Stimulated activated effector memory CD8-positive, alpha-beta T cell treated with anti-CD3 and anti-CD28 coated beads, Interleukin-12 subunit alpha, Interleukin-12 subunit beta, amount 100 ng/mL, for 72 hours (primary cell): ENCODE data around the gene CREB5.

Source experiments
- ATAC-seq: fragments of 150-1000 bp; cut with Tn5 transposase; 2 replicates; pipeline ENCODE4 v1.10.0; 2021
- DNase-seq, 2 donors: peaks; one replicate each; pipeline ENCODE4 v3.0.0; 2021 to 2022; ENCODE audit warnings: low spot score in 2 of 2
- H3K27ac Mint-ChIP-seq: one replicate; pipeline ENCODE4 v1.8.0; 2022; ENCODE audit warnings: mild to moderate bottlenecking, mixed read lengths
- H3K36me3 Mint-ChIP-seq: one replicate; pipeline ENCODE4 v1.8.0; 2022; ENCODE audit warnings: mild to moderate bottlenecking, mixed read lengths
- H3K4me1 Mint-ChIP-seq: one replicate; pipeline ENCODE4 v1.8.0; 2022; ENCODE audit warnings: mixed read lengths
- H3K4me3 Mint-ChIP-seq: one replicate; pipeline ENCODE4 v1.8.0; 2022; ENCODE audit warnings: mild to moderate bottlenecking, mixed read lengths
- H3K9me3 Mint-ChIP-seq: one replicate; pipeline ENCODE4 v1.8.0; 2022; ENCODE audit warnings: mixed read lengths

The CREB5 gene

DNA sequence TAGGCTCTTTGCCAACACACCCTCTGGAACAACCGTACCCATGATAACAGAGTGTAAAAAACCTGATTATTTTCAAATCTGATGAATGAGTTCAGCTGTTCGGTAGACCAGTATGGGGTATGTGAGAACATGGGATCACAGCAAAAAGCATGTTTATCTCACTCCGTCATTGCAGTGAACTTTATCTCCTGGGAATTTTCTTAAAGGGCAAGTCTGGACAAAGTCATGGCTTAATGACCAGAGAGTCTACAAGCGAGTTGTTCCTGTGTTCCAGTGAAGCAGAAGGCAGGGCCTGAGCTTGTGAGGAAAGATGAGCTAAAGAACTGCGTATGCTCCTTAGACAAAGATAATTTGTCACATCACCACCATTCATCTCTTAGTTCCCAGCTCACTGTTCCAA, 326.1 kb downstream of the CREB5 start:
- Mint-ChIP-seq H3K27ac (no peak overlapping the region), H3K36me3 (no peaks in the 10 kb centered on the region), H3K9me3 (no peaks in the 10 kb centered on the region), H3K4me3 (no peak overlapping the region), H3K4me1 (no peaks in the 10 kb centered on the region)
- DNase-seq, result no peak
- no peak for ATAC-seq

DNA sequence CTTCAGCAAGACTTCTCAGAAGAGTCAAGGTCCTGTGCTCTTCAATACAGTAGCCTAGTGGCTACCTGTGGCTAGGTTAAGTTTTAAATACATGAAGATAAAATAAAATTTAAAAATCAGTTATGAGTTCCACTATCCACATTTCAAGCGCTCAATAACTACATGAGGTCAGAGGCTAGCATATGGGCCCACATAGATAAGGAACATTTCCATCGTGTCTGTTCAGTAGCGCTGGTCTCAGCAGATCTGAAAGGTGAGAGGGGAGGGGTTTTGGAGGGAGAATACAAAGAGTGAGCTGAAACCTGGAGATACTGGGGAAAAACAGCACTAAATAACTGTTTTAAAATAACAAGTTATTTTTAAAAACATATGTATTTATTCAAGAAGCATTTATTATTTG, 326.8 kb downstream of the CREB5 start:
- DNase-seq, result no peak
- Mint-ChIP-seq H3K9me3 (no peaks in the 10 kb centered on the region), H3K4me3 (no peak overlapping the region), H3K27ac (no peak overlapping the region), H3K4me1 (no peaks in the 10 kb centered on the region), H3K36me3 (no peaks in the 10 kb centered on the region)
- no peak for ATAC-seq

DNA sequence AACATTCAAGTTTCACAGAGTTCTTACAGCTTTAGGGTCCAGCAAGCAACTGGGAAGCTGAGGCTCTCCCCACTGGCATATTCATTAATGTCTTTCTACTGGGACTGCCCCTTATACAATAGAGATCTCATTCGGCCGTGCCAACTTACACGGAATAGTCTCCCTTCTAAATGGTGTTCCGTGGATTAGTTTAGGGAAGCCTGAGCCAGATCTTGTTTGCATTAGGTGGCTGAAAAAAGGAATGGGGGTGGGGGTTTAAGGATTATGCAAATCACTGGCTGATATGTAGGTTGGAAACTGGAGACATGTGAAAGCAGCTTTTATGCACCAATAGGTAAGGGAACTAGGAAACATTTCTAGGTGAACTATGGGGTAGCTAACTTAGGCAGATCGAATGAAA, 327.5 kb downstream of the CREB5 start:
- ATAC-seq, result no peak
- Mint-ChIP-seq H3K9me3 (no peaks in the 10 kb centered on the region), H3K4me3 (no peak overlapping the region), H3K27ac (no peak overlapping the region), H3K4me1 (no peaks in the 10 kb centered on the region), H3K36me3 (no peaks in the 10 kb centered on the region)
- no peak for DNase-seq

DNA sequence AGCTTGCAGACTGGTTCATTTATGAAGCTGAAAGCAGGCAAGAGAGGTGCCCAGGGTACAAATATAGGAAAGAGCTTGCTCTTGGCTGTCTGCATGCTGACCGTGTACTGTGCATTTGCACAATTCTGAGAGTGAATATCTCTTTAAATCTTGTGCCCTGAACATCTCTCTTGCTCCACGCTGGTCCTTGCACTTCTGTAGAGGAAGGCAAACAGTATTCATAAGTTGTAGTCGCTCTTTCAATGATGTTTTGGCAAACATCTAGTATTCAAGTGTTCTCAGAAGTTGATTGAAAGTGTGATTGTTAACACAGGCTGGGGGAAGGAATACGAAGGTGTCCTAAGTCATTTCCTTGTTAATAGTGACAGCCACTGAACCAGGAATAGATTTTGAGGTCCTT, 332.6 kb downstream of the CREB5 start:
- Mint-ChIP-seq H3K27ac (no peak overlapping the region), H3K36me3 (no peaks in the 10 kb centered on the region), H3K4me1 (no peaks in the 10 kb centered on the region), H3K9me3 (no peaks in the 10 kb centered on the region), H3K4me3 (no peak overlapping the region)
- DNase-seq (no peak), ATAC-seq (no peak)

DNA sequence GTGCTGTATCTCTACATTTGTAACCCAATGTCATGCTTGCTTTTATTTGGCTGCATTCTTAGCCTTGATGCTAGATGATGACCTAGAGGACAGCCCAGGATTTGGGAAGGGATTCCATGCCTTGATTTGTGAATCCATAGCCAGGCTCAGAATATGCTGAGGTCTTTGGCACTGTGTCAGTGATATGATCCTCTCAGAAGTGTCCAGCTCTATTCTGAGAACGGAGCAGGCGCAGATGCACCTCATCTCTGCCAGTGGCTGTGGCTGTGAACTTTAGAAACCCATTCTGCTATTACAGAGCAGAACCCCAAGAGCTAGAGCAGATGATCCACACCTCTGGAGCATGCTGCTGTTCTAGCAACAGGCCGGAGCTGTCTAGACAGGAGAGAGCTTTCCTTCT, 333.0 kb downstream of the CREB5 start:
- DNase-seq, result no peak
- Mint-ChIP-seq H3K4me3 (no peak overlapping the region), H3K4me1 (no peaks in the 10 kb centered on the region), H3K9me3 (no peaks in the 10 kb centered on the region), H3K27ac (no peak overlapping the region), H3K36me3 (no peaks in the 10 kb centered on the region)
- no peak for ATAC-seq

DNA sequence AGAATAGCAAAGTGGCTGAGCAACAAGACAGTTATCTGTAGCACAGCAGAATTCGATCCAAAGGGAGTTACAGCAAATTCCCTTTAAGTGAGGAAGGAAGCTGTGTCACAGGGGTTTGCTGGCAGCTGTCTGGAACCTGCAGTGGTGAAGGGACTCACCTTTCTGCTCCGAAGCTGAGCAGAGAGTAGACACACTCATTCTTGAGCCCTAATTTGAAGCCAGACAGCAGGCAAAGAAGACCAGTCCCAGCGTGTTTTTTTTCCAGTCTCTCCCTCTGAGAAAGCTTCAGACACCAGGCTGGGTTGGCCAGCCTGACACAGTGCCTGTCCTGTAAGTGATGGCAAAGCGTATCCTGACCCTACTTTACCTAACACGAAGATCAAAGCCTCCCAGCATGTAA, 335.1 kb downstream of the CREB5 start:
- ATAC-seq, result no peak
- H3K36me3 Mint-ChIP-seq, result no peaks in the 10 kb centered on the region
- no peak overlapping the region for H3K27ac Mint-ChIP-seq
- no peak overlapping the region for H3K4me3 Mint-ChIP-seq
- no peaks in the 10 kb centered on the region for H3K4me1 Mint-ChIP-seq
- no peak for DNase-seq
- no peaks in the 10 kb centered on the region for H3K9me3 Mint-ChIP-seq

DNA sequence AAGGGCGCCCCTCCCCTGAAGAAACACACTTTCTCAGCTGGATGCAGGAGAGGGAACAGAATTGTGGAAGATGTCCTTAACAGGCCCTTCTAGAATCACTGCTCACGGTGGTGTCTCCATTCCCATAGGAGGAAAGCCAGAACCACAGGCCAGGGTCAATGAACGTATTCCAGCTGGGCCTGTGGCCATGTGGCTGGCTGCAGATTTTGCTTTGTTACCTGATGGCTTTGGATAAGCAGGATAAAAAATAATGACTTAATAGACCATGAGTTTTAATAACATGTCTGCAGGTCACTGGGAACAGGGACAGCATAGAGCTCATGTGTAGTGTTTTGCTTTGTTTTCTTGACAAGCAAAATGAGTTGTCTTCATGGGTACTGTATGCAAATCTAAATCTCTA, 335.5 kb downstream of the CREB5 start:
- Mint-ChIP-seq H3K4me3 (no peak overlapping the region), H3K4me1 (no peaks in the 10 kb centered on the region), H3K9me3 (no peaks in the 10 kb centered on the region), H3K36me3 (no peaks in the 10 kb centered on the region), H3K27ac (no peak overlapping the region)
- DNase-seq (no peak), ATAC-seq (no peak)

DNA sequence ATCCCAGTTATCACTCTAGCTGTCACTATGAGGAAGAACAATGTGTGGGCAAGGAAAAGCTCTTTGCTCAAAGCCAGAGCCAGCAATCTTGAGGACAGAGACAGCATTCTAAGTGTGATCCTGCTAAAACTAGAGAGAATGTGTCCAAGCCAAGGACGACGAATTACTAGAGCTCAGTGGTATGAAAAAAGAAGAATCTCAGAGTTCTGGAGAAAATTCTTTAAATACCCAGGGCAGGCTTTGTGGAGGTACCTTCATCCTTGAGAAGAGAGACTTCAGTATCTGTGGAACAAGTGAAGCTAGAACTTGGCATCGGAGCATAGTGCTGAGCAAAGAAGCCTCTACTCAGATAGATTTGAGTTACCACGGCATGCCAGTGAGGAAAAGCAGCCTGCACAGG, 336.0 kb downstream of the CREB5 start:
- no peak for DNase-seq
- Mint-ChIP-seq H3K36me3 (no peaks in the 10 kb centered on the region), H3K4me3 (no peak overlapping the region), H3K27ac (no peak overlapping the region), H3K9me3 (no peaks in the 10 kb centered on the region), H3K4me1 (no peaks in the 10 kb centered on the region)
- ATAC-seq, result no peak

DNA sequence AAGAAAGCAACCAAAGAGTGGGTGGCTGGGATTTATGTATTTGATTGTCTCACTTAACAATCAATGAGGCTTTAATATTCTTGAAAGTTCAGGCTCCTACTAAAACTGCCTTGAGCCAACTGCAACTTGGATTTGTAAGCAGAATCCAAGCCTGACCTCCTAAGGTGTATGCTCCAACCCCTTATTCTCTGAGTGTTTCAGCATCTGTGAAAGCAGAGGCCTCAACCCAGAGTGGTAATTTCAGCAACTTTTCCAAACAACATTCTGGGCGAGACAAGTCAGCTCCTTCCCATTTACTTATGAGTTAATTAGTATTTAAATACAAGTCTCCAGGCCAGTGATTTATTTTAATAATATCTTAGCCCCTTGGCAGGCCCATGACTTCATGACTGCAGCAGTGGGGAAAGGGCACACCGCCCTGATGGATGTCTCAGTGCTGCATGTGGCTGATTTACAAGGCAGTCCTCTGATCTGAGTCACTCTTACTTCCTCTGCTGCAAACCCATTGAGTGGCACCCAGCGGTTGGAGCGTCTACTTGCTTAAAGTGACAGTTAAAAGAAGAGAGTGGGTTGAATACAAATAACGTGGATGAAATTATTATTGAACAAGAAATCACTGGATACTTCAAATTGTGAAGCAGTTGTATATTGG, 336.7 kb downstream of the CREB5 start:
- Mint-ChIP-seq H3K36me3 (no peaks in the 10 kb centered on the region), H3K9me3 (no peaks in the 10 kb centered on the region), H3K4me3 (no peak overlapping the region), H3K27ac (no peak overlapping the region), H3K4me1 (no peaks in the 10 kb centered on the region)
- ATAC-seq, result no peak
- DNase-seq, result no peak

DNA sequence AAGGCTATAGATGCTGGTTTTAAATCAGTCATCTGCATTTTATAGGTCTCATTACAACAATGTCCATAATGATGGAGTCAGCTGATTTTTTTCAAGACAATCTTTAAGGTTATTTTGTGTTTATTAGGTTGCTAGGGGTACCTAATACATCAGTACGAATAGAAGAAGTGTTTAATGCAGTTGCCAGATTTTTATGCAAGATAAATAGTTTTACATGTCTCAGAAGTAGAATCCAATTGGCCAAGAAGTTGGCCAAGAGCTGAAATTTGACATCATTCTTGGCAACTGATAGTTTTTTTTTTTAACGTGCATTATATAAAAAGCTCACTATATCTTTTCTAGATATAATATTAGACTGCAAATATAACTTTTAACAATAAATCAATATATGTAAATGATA, 337.3 kb downstream of the CREB5 start:
- Mint-ChIP-seq H3K36me3 (no peaks in the 10 kb centered on the region), H3K27ac (no peak overlapping the region), H3K4me3 (no peak overlapping the region), H3K4me1 (no peaks in the 10 kb centered on the region), H3K9me3 (no peaks in the 10 kb centered on the region)
- DNase-seq (no peak), ATAC-seq (no peak)

DNA sequence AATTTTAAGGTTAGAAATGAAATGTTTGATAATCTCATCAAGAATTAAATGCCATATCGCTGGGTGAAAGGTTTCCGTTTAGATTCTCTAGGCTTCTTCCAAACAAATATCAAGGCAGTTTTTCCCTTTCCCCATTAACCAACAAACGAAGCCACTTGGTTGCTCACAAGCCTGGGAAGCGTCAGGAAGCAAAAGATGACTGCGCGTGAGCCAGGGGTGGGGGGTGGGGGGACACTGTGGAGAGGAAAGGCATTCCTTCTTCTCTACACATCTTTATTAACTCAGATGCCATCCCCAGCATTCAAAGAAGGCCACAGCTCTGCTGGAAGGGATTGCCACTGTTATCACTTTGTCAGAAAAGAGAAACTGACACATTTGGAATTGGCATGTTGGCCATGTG, 338.7 kb downstream of the CREB5 start:
- H3K27ac Mint-ChIP-seq, result no peak overlapping the region
- no peak for DNase-seq
- no peaks in the 10 kb centered on the region for H3K9me3 Mint-ChIP-seq
- ATAC-seq, result no peak
- H3K4me1 Mint-ChIP-seq, result no peaks in the 10 kb centered on the region
- no peak overlapping the region for H3K4me3 Mint-ChIP-seq
- H3K36me3 Mint-ChIP-seq, result no peaks in the 10 kb centered on the region

DNA sequence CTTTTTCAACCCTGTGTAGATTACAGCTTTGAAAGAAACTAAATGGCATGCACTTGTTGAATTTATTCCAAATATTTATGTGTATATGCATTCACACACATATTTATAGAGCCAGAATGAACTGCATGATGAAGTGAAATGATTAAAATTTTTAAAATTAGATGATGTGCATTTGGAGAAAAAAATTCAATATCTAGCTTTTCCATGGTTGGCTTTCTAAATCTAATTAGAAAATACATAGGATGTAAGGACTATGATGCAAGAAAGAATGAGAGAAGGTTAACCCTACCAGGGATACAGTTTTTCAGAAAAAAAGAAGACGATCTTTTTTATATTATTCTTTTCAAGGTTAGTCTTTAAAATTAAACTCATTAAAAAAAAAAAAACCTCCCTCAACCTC, 341.3 kb downstream of the CREB5 start:
- Mint-ChIP-seq H3K36me3 (no peaks in the 10 kb centered on the region), H3K27ac (no peak overlapping the region), H3K9me3 (no peaks in the 10 kb centered on the region), H3K4me1 (no peaks in the 10 kb centered on the region), H3K4me3 (no peak overlapping the region)
- no peak for DNase-seq
- ATAC-seq, result no peak

DNA sequence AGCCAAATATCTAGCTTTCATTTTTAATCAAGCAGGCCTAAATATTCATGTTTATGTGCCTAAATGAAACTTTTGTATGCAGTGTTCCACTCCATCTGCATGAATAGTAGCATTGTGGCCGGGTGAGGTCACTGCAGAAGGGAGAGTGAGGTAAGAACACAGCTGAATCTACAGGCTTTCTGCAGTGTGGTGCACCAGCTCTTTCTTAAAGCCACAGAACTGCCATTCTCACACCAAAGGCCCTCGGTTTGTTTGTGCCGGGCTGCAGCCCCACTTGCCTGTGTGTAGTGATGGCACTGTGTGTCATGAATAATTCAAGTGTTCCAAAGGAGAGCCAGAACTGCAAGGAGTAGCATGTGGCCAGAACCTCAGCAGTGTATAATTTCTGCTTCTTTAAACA, 341.7 kb downstream of the CREB5 start:
- Mint-ChIP-seq H3K4me3 (no peak overlapping the region), H3K27ac (no peak overlapping the region), H3K4me1 (no peaks in the 10 kb centered on the region), H3K36me3 (no peaks in the 10 kb centered on the region), H3K9me3 (no peaks in the 10 kb centered on the region)
- DNase-seq (no peak), ATAC-seq (no peak)

DNA sequence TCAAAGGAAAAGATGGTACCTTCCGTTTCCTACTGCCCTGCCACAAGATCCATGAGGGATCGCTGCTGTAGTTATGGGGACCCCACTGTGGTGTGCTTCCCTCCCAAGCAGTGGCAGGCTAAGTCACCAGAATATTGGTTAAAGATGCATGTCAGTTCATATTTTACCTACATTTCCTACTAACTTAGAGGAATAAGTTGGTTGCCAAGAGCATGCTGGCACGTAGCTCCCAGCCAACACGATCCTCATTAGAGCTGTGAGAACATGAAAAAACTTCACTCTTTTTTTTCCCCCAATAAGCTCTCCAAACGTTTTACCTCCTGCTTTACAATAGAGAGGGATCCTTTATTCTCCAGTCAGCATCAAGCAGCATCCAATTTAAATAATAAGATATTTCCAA, 342.1 kb downstream of the CREB5 start:
- H3K27ac Mint-ChIP-seq, result no peak overlapping the region
- ATAC-seq (no peak), DNase-seq (no peak)
- H3K36me3 Mint-ChIP-seq, result no peaks in the 10 kb centered on the region
- no peak overlapping the region for H3K4me3 Mint-ChIP-seq
- H3K4me1 Mint-ChIP-seq, result no peaks in the 10 kb centered on the region
- H3K9me3 Mint-ChIP-seq, result no peaks in the 10 kb centered on the region

DNA sequence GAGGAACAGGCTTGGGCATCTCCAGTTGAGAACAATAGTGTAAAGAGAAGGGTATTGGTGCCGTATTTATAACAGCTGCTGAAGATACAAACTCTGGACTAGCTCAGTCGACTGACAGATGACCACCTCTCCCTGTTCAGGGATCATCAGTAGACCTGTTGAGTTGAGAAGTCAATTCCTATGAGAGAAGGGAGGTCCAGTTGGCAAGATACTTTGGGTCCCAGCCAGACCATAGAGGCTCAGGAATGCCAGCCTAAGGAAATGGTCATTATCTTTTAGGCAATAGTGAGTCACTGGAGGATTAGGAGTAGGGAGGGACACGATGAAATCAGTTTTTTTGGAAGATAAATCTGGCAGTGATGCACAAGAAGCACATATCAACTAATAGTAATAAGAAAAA, 342.9 kb downstream of the CREB5 start:
- H3K4me1 Mint-ChIP-seq, result no peaks in the 10 kb centered on the region
- no peak for DNase-seq
- no peaks in the 10 kb centered on the region for H3K9me3 Mint-ChIP-seq
- no peak for ATAC-seq
- H3K4me3 Mint-ChIP-seq, result no peak overlapping the region
- no peaks in the 10 kb centered on the region for H3K36me3 Mint-ChIP-seq
- H3K27ac Mint-ChIP-seq, result no peak overlapping the region

DNA sequence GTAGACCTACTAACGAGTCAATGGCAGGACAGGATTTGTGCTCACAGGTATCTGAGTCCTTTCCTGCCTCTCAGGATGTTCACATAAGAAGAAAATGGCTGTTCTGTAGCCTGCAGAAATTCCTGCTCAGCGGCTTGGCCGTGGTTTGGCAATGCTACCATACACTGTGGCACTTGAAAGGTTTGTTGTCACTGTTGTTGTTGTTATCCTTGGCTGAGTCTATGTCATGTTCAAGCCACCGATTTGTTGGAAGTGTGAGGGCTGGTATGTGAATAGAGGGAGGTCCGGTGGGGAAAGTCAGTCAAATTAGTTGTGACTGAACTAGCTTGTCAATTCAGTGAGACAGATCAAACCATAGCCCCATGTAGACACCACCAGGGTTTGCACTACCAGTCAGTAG, 345.9 kb downstream of the CREB5 start:
- H3K27ac Mint-ChIP-seq, result no peak overlapping the region
- no peaks in the 10 kb centered on the region for H3K4me1 Mint-ChIP-seq
- no peak overlapping the region for H3K4me3 Mint-ChIP-seq
- ATAC-seq (no peak), DNase-seq (no peak)
- H3K9me3 Mint-ChIP-seq, result no peaks in the 10 kb centered on the region
- H3K36me3 Mint-ChIP-seq, result no peaks in the 10 kb centered on the region

DNA sequence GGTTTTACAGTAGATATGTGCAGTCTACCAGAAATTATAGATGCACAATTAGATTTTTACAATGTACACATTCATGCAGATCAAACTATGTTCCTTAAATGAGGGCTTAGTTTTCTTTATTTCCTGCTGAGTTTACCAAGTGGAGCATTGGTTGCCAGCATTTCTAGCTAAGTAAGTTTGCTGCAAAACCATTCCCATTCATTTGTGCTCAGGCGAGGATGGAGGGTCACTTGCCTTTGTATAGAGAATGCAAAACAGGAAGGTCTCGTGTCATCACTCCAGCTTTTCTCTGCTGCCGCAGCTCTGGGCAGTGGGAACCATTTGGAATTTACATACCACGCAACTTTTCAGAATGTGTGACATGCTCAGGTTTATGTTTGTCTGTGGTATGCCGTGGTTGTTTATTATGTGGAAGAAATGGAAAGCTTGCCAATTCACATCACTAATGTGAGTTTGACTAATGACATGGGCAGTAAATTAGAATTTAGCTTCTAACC, 347.2 kb downstream of the CREB5 start:
- DNase-seq, result no peak
- Mint-ChIP-seq H3K36me3 (no peaks in the 10 kb centered on the region), H3K27ac (no peak overlapping the region), H3K9me3 (no peaks in the 10 kb centered on the region), H3K4me1 (no peaks in the 10 kb centered on the region), H3K4me3 (no peak overlapping the region)
- no peak for ATAC-seq
